Spleen (tissue), 11 donors: ENCODE results near the gene TSPAN14. TPM values are rescaled to one million over a fixed set of nuclear protein-coding genes. Genes with fewer than 3 reads are reported as not detected.

Experiments used
- DNase-seq: peaks from one replicate; pipeline ENCODE4 v3.0.0-alpha.2; 2020
- H3K27ac ChIP-seq, 8 donors: fragments of 200-600 bp; sonication (generic) in 7 of 8; 1 replicate in 4 of 8; 2 replicates in 4 of 8; pipeline versions ENCODE4 v1.5.0 to v1.8.0; 2016 to 2021; ENCODE audit warnings: inconsistent platforms in 4 of 8, mild to moderate bottlenecking in 4 of 8, moderate library complexity in 1 of 8
- H3K27me3 ChIP-seq, 7 donors: fragments of 200-600 bp; sonication (generic) in 6 of 7; replicated peaks in 1 of 7; 1 replicate in 4 of 7; 2 replicates in 3 of 7; pipeline versions ENCODE4 v1.5.0 to v1.8.0; 2016 to 2021; ENCODE audit warnings: inconsistent platforms in 3 of 7, mild to moderate bottlenecking in 1 of 7
- H3K36me3 ChIP-seq, 6 donors: fragments of 200-600 bp; sonication (generic) in 5 of 6; 1 replicate in 4 of 6; 2 replicates in 2 of 6; pipeline versions ENCODE4 v1.5.0 to v1.8.0; 2016 to 2021; ENCODE audit warnings: inconsistent platforms in 2 of 6
- H3K4me1 ChIP-seq, 6 donors: fragments of 200-600 bp; sonication (generic) in 5 of 6; 1 replicate in 3 of 6; 2 replicates in 3 of 6; pipeline versions ENCODE4 v1.5.0 to v1.8.0; 2016 to 2021; ENCODE audit warnings: inconsistent platforms in 3 of 6
- H3K4me3 ChIP-seq, 8 donors: fragments of 200-600 bp; sonication (generic) in 7 of 8; 1 replicate in 4 of 8; 2 replicates in 4 of 8; pipeline versions ENCODE4 v1.5.0 to v1.8.0; 2016 to 2021; ENCODE audit warnings: inconsistent platforms in 4 of 8, mild to moderate bottlenecking in 4 of 8, moderate library complexity in 2 of 8
- H3K9me3 ChIP-seq, 8 donors: fragments of 200-600 bp; sonication (generic) in 7 of 8; 1 replicate in 4 of 8; 2 replicates in 4 of 8; pipeline versions ENCODE4 v1.5.0 to v1.8.0; 2016 to 2021; ENCODE audit warnings: inconsistent platforms in 4 of 8
- POLR2A ChIP-seq, 3 donors: fragments of 450-650 bp; IDR thresholded peaks; one replicate each; pipeline ENCODE4 v1.5.1; 2017; ENCODE audit warnings: antibody characterized with exemption in 3 of 3, mild to moderate bottlenecking in 1 of 3
- POLR2AphosphoS5 ChIP-seq, 3 donors: sonication (generic); formaldehyde crosslinking; IDR thresholded peaks; one replicate each; pipeline ENCODE4 v1.5.1; 2017; ENCODE audit warnings: antibody characterized with exemption in 3 of 3
- WGBS, 5 donors: extraction: QIAGEN DNeasy Blood & Tissue Kit in 3 of 5; methylation state at CpG; one replicate each; pipeline versions ENCODE4 v1.1.5 to v1.1.7; 2013 to 2018; 5-methylcytosine and 5-hydroxymethylcytosine counted together
- intact Hi-C: fragments of 100-400 bp; cut with DNase I; formaldehyde crosslinking; loops from one replicate; pipeline ENCODE4 v1.15.0; 2023; ENCODE audit warnings: low total_unique reads
- polyA plus RNA-seq, 3 donors: library from polyadenylated mRNA; stranded (reverse); fragments of 200-250 nt; gene quantifications; one replicate each; pipeline ENCODE4 v1.2.1, GENCODE V29; 2013
- total RNA-seq, 7 donors: library from RNA; depleted of rRNA in 3 of 7; stranded (reverse); fragments of >200 nt in 3 of 7; fragmentation: NEBNext Ultra II Directional in 4 of 7; extraction: Animal tissue kit (Norgen Biotek cat#: 25700) in 4 of 7; gene quantifications; one replicate each; pipeline versions ENCODE4 v1.1.0 to v1.2.1, GENCODE V29; 2016 to 2021
- TF ChIP-seq, protein P1 (sequence below), 11 experiments: fragments of 200-600 bp in 7 of 11; fragments of 450-650 bp in 4 of 11; sonication (generic) in 4 of 11; IDR thresholded peaks in 8 of 11; conservative IDR thresholded peaks in 3 of 11; 1 replicate in 7 of 11; 2 replicates in 4 of 11; pipeline versions ENCODE4 v1.4.0 to v1.8.0; 2016 to 2021; ENCODE audit warnings: antibody characterized with exemption in 11 of 11, inconsistent platforms in 4 of 11, mild to moderate bottlenecking in 1 of 11
- donor health status: healthy with polysubstance abuse.
- donor health status: DM: no; HTN: no; CAD: no; lungs with moderate emphysema.
- donor health status: DM: no; HTN: no; CAD: no.
- donor health status: Bipolar disorder and iron deficiency.
- donor health status: healthy.
- donor health status: DM: no; HTN: no; CAD: no.
- donor health status: DM: yes; HTN: yes; CAD: no.

TSPAN14 gene
- total and polyA plus RNA-seq, 10 donors = 13.3 to 172 (median 108) TPM

DNA sequence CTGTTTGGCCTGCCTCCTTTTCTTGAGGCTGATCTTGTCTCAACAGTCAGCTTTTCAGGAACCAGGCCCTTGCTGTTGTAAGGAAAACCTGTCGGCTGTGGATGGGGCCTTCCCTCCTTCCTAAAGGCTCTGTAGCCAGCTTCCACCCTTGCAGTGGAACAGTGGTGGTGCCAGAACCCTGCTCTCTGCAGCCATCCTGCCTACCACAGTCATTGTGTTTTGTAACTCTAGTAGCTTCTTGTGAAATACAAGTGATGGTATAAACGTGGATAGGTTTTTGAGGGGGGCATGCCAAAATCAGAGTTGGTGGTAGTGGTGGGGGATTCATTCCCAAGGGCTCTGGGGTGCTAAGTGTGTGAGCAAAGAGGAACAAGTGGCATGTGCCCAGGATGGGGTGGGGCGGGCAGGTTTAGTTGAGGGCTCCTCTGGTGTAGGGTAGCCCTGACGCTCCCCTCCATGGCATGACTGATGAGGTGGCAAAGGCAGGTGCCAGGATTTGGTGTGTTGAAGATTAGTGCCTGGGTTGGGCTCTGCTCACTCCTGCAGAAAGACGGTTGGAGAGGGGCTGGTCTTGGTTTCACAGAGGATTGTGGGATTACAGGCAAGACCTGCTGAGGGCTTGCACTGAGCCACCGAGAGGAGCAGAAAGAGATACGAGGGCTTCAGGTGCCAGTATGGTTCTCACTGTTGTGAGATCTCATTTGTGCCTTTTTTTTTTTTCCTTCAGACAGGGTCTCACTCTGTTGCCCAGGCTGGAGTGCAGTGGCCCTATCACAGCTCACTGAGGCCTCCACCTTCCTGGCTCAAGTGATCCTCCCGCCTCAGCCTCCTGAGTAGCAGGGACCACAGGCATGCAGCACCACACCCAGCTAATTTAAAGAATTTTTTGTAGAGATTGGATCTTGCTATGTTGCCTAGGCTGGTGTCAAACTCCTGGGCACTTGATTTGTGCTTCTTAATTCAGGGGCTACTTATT, 7.4 kb downstream of the TSPAN14 start:
- Histone ChIP-seq H3K9me3 (no peaks in the 10 kb centered on the region), H3K4me1 (peaks cover 92 to 100% (median 100%) of the 10 kb centered on the region in 6 donors), H3K27me3 (no peaks in the 10 kb centered on the region), H3K36me3 (peaks cover 0 to 26% (median 0%) of the 10 kb centered on the region in 6 donors), H3K4me3 (peak overlapping the region in 4 of 8 donors; percentile 2 to 87 (median 6)), H3K27ac (peak overlapping the region in 7 of 8 donors; percentile 61 to 99 (median 92))
- WGBS, 5 donors = 48 to 60% (median 57%) methylated on average over 8 of the region's 8 CpGs
- TF ChIP-seq POLR2A (IDR thresholded peaks at IDR 0.05) (no peak), POLR2AphosphoS5 (IDR thresholded peaks at IDR 0.05) (no peak)
- TF ChIP-seq, protein P1, sequence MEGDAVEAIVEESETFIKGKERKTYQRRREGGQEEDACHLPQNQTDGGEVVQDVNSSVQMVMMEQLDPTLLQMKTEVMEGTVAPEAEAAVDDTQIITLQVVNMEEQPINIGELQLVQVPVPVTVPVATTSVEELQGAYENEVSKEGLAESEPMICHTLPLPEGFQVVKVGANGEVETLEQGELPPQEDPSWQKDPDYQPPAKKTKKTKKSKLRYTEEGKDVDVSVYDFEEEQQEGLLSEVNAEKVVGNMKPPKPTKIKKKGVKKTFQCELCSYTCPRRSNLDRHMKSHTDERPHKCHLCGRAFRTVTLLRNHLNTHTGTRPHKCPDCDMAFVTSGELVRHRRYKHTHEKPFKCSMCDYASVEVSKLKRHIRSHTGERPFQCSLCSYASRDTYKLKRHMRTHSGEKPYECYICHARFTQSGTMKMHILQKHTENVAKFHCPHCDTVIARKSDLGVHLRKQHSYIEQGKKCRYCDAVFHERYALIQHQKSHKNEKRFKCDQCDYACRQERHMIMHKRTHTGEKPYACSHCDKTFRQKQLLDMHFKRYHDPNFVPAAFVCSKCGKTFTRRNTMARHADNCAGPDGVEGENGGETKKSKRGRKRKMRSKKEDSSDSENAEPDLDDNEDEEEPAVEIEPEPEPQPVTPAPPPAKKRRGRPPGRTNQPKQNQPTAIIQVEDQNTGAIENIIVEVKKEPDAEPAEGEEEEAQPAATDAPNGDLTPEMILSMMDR (IDR thresholded peaks at IDR 0.05 in 8 of 11, conservative IDR thresholded peaks at IDR 0.05 in 3 of 11) = no peak
- intact Hi-C loops = loop anchor here (5.0 kb wide), 1 partner anchor 41 kb away; no protein-coding TSS in a partner anchor
- no peak for DNase-seq

DNA sequence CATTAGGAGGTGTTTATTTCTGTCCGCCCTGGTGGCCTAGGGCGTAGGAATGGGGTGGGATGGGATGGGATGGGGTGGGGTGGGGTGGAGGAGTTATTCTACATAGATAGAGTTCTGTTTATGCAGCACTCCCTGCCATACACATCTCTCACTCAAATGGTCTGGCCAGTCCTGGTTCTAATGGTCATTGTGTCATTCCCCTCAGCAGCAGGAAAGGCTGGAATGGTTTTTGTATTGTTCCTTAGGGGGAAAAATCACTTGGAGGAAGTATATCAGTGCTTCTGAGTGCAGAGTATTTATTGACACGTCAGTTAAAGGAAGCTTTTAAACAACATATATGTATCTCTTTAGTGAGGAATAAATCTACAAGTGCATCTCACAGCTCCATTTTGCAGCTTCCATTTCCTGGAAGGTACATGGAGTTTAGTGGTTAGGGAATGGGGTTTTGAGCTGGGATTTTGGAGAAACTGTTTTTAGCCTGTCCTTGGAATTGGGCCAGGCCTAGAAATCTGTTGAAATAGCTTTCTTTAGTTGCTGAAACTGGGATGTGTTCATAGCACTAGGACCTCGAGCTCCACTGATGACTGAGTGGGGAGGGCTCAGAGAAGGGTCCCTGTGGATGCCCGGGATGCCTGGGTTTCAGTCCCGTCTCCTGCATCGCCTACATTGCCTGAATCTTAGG, 8.3 kb downstream of the TSPAN14 start:
- Histone ChIP-seq H3K27me3 (no peaks in the 10 kb centered on the region), H3K4me3 (peak overlapping the region in 1 of 8 donors; percentile 87), H3K27ac (peak overlapping the region in 7 of 8 donors; percentile 52 to 99 (median 92)), H3K4me1 (peaks cover 94 to 100% (median 100%) of the 10 kb centered on the region in 6 donors), H3K36me3 (peaks cover 0 to 26% (median 0%) of the 10 kb centered on the region in 6 donors), H3K9me3 (no peaks in the 10 kb centered on the region)
- no peak for DNase-seq
- intact Hi-C loops = loop anchor here (5.0 kb wide), 1 partner anchor 40 kb away; no protein-coding TSS in a partner anchor
- TF ChIP-seq, protein P1 (IDR thresholded peaks at IDR 0.05 in 8 of 11, conservative IDR thresholded peaks at IDR 0.05 in 3 of 11) = no peak
- TF ChIP-seq POLR2AphosphoS5 (IDR thresholded peaks at IDR 0.05) (no peak), POLR2A (IDR thresholded peaks at IDR 0.05) (no peak)
- 49 to 68% (median 52%) methylated on average over 5 to 7 of the region's 7 CpGs for WGBS, 5 donors

DNA sequence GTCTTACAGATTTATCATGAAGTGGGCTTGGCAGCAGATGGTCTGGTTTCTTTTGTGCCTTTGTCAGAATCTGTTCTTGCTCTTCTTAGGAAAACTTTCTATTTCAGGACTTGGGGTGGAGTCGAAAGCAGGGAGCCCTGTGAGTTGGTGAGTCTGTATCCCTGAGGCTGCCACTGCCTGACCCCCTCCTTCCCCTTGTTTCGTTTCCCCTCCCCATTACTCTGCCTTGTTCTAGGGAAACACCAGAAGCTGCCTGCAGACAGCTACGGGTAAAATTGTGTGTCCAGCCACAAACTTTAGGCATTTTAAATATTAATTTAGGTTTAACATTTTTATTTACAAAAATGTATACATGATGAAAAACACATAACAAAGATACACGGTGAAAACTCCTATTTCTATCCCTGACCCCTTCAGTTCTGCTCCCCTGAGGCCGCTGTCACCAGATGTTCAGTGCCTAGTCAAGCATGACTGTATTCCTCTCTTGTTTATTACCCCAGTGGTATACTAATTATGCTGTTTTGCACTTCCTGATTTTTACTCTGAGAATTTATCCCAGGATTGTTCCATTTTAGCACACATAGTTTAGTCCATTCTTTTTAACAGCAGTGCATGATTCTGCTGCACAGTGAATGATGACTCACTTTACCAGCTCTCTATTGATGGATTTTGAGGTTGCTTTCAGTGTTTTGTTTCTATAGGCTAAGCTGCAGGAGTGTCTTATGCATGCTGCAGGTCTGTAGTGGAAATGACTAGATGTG, 9.1 kb downstream of the TSPAN14 start:
- TF ChIP-seq, protein P1 (IDR thresholded peaks at IDR 0.05 in 8 of 11, conservative IDR thresholded peaks at IDR 0.05 in 3 of 11) = no peak
- no peak for TF ChIP-seq POLR2A (IDR thresholded peaks at IDR 0.05)
- no peak for TF ChIP-seq POLR2AphosphoS5 (IDR thresholded peaks at IDR 0.05)
- 27 to 46% (median 31%) methylated on average over 5 of the region's 5 CpGs for WGBS, 5 donors
- peak overlapping the region in 7 of 8 donors; percentile 56 to 99 (median 92) for H3K27ac ChIP-seq
- no peak for DNase-seq
- peaks cover 0 to 19% (median 0%) of the 10 kb centered on the region in 6 donors for H3K36me3 ChIP-seq
- intact Hi-C loops = loop anchor here (5.0 kb wide), 1 partner anchor 39 kb away; no protein-coding TSS in a partner anchor
- H3K9me3 ChIP-seq = no peaks in the 10 kb centered on the region
- peaks cover 95 to 100% (median 100%) of the 10 kb centered on the region in 6 donors for H3K4me1 ChIP-seq
- H3K27me3 ChIP-seq = no peaks in the 10 kb centered on the region
- H3K4me3 ChIP-seq = peak overlapping the region in 1 of 8 donors; percentile 87
